ENCODE data around the gene PON3. TPM values are rescaled to one million over a fixed set of nuclear protein-coding genes. Genes with fewer than 3 reads are reported as not detected.
A peak's percentile ranks its signal among the peaks of the same experiment; 100 is the strongest.

PON3 gene
- total and polyA plus RNA-seq, 2 of the 13 experiments (the other 11 are each of a cell fraction or from before 2014, with no cell fraction given), result 23.6 to 37.8 TPM

- Histone ChIP-seq H4K20me1 (ENCODE audit: insufficient read depth, low read length) (no peaks in the 10 kb centered on the region), H3K79me2 (ENCODE audit: insufficient read depth, low read length) (no peaks in the 10 kb centered on the region), H3K4me1 (ENCODE audit: insufficient read depth, low read length) (peaks cover 33% of the 10 kb centered on the region), H3K36me3 (replicated peaks in 1 of 2; ENCODE audit: control insufficient read depth in 1 of 2, insufficient read depth in 2 of 2, low read length in 2 of 2) (no peaks in the 10 kb centered on the region), H3K4me3 (replicated peaks in 1 of 3; ENCODE audit: insufficient read depth in 1 of 3, low read depth in 2 of 3, low read length in 3 of 3) (peak overlapping the region in 2 of 3 experiments; percentile 14 to 45; a peak in 3 of 6 replicates), H3K9me3 (ENCODE audit: low read length) (no peaks in the 10 kb centered on the region), H3K27ac (ENCODE audit: extremely low read length, insufficient read depth, low read length) (peak overlapping the region; percentile 18), H3K9ac (ENCODE audit: insufficient read depth, low read depth, low read length) (no peak overlapping the region), H3K27me3 (ENCODE audit: control insufficient read depth in 1 of 2, insufficient read depth in 2 of 2, low read length in 2 of 2) (no peaks in the 10 kb centered on the region), H3K4me2 (ENCODE audit: low read depth, low read length) (peak overlapping the region; percentile 62), H2AFZ (ENCODE audit: low read length) (no peak overlapping the region)
- ChIA-PET POLR2A (no interaction called here), CTCF (ENCODE audit: low intra/inter-chr PET ratio, low total read pairs) (no interaction called here)
- in situ Hi-C loops (cut with HindIII; ENCODE audit: extremely low pct_ligation_motif_present, low pct_unique_long_range_greater_than_20kb) (no loop called here), intact Hi-C loops (cut with micrococcal nuclease; ENCODE audit: unreplicated experiment) (no loop called here)
- ATAC-seq, result peak; percentile 27
- BruUV-seq (replicated peaks), result no TSS peak
- DNase-seq (ENCODE audit: low spot score), result no peak
- TF ChIP-seq IKZF4 (CRISPR knock-in tag; IDR thresholded peaks at IDR 0.05; ENCODE audit: borderline replicate concordance, low read depth, not compliant biosample characterization) (no peak), SMAD1 (CRISPR knock-in tag; IDR thresholded peaks at IDR 0.05; ENCODE audit: borderline replicate concordance, low read depth) (no peak), MTA3 (CRISPR knock-in tag; IDR thresholded peaks at IDR 0.05) (no peak), CENPX (CRISPR knock-in tag; IDR thresholded peaks at IDR 0.05) (no peak), ASH2L (IDR thresholded peaks at IDR 0.05; ENCODE audit: insufficient read length, low read depth, low read length) (no peak), CAMTA2 (CRISPR knock-in tag; IDR thresholded peaks at IDR 0.05; ENCODE audit: borderline replicate concordance) (no peak), ZNF619 (CRISPR knock-in tag; IDR thresholded peaks at IDR 0.05) (no peak), HINFP (CRISPR knock-in tag; IDR thresholded peaks at IDR 0.05; ENCODE audit: low read depth) (no peak), SRSF9 (IDR thresholded peaks at IDR 0.05; ENCODE audit: borderline replicate concordance, insufficient read depth, low read depth, low read length, poor library complexity, severe bottlenecking) (no peak), RXRB (CRISPR knock-in tag; IDR thresholded peaks at IDR 0.05; ENCODE audit: borderline replicate concordance) (no peak), ZBTB3 (CRISPR knock-in tag; IDR thresholded peaks at IDR 0.05; ENCODE audit: borderline replicate concordance, low read depth) (no peak)
- TF ChIP-seq, protein P1, sequence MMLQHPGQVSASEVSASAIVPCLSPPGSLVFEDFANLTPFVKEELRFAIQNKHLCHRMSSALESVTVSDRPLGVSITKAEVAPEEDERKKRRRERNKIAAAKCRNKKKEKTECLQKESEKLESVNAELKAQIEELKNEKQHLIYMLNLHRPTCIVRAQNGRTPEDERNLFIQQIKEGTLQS (CRISPR knock-in tag; IDR thresholded peaks at IDR 0.05), result no peak
- TF ChIP-seq, protein P2, sequence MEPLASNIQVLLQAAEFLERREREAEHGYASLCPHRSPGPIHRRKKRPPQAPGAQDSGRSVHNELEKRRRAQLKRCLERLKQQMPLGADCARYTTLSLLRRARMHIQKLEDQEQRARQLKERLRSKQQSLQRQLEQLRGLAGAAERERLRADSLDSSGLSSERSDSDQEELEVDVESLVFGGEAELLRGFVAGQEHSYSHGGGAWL (CRISPR knock-in tag; IDR thresholded peaks at IDR 0.05), result no peak
- TF ChIP-seq, protein P3, sequence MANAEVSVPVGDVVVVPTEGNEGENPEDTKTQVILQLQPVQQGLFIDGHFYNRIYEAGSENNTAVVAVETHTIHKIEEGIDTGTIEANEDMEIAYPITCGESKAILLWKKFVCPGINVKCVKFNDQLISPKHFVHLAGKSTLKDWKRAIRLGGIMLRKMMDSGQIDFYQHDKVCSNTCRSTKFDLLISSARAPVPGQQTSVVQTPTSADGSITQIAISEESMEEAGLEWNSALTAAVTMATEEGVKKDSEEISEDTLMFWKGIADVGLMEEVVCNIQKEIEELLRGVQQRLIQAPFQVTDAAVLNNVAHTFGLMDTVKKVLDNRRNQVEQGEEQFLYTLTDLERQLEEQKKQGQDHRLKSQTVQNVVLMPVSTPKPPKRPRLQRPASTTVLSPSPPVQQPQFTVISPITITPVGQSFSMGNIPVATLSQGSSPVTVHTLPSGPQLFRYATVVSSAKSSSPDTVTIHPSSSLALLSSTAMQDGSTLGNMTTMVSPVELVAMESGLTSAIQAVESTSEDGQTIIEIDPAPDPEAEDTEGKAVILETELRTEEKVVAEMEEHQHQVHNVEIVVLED (CRISPR knock-in tag; IDR thresholded peaks at IDR 0.05; ENCODE audit: borderline replicate concordance), result no peak
- TF ChIP-seq, protein P4, sequence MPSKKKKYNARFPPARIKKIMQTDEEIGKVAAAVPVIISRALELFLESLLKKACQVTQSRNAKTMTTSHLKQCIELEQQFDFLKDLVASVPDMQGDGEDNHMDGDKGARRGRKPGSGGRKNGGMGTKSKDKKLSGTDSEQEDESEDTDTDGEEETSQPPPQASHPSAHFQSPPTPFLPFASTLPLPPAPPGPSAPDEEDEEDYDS (CRISPR knock-in tag; IDR thresholded peaks at IDR 0.05), result no peak
- TF ChIP-seq, protein P5, sequence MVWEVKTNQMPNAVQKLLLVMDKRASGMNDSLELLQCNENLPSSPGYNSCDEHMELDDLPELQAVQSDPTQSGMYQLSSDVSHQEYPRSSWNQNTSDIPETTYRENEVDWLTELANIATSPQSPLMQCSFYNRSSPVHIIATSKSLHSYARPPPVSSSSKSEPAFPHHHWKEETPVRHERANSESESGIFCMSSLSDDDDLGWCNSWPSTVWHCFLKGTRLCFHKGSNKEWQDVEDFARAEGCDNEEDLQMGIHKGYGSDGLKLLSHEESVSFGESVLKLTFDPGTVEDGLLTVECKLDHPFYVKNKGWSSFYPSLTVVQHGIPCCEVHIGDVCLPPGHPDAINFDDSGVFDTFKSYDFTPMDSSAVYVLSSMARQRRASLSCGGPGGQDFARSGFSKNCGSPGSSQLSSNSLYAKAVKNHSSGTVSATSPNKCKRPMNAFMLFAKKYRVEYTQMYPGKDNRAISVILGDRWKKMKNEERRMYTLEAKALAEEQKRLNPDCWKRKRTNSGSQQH (CRISPR knock-in tag; IDR thresholded peaks at IDR 0.05; ENCODE audit: low read depth), result no peak
- WGBS (ENCODE audit: low lambda C conversion rate), result 29% methylated on average over 3 of the region's 3 CpGs
- FAIRE-seq, result no peak
These were observed 78.2 kb downstream of the PON3 start for GRCh38 chr7:95317966-95318365.

All from HepG2 (cell line).